C4-2B (cell line): ENCODE results near the gene SEBOX.
A peak's percentile ranks its signal among the peaks of the same experiment; 100 is the strongest.

Source experiments
- H3K27ac ChIP-seq: fragments of 450-650 bp; 2 replicates; pipeline ENCODE4 v1.5.1; 2017
- ZFX ChIP-seq: fragments of 450-650 bp; IDR thresholded peaks from 2 replicates; pipeline ENCODE4 v1.6.1; 2017
- TF ChIP-seq, protein P1 (sequence below): fragments of 450-650 bp; conservative IDR thresholded peaks from 2 replicates; pipeline ENCODE4 v1.5.1; 2017; ENCODE audit warnings: mild to moderate bottlenecking

The SEBOX gene

DNA sequence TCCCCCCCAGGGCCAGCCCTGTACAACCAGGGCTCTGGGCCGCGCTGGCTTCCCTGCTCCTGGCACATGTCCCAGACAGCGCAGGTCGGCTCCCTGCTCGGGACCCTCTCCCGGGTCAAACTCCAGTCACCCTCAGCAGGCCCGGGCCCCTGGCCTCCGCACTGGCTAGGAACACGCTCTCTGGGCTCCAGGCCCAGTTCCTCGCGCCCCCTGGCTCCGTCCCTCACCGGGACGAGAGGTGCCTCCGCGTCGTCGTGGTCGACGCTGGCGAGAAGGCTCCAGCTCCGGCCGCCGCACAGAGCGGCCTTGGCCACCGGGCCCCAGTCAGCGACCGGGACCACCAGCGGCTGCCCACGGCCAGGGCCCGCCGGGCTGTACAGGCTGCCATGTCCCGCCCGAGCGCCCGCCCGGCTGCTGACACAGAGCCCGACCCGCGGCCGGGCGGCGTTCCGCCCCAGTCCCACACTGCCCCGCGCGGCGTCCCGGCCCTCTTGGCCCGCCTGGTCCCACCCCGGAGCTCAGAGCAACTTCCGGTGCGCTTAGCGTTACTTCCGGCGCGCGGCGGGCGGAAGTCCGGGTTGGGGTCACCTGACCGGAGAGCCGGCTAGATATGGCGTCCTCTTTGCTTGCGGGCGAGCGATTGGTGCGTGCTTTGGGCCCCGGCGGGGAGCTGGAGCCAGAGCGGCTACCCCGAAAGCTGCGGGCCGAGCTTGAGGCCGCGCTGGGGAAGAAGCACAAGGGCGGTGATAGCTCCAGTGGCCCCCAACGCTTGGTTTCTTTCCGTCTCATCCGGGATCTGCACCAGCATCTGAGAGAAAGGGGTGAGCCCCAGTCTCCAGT is 7.7 kb downstream of the SEBOX start, which contains the start of gene POLDIP2:
Gene POLDIP2, minus strand, starts transcription at position 467 of the 840 bp plus-strand sequence. Its CDS starts 79 bp downstream, at position 388.
- peak; percentile 86 for TF ChIP-seq ZFX
- TF ChIP-seq, protein P1, sequence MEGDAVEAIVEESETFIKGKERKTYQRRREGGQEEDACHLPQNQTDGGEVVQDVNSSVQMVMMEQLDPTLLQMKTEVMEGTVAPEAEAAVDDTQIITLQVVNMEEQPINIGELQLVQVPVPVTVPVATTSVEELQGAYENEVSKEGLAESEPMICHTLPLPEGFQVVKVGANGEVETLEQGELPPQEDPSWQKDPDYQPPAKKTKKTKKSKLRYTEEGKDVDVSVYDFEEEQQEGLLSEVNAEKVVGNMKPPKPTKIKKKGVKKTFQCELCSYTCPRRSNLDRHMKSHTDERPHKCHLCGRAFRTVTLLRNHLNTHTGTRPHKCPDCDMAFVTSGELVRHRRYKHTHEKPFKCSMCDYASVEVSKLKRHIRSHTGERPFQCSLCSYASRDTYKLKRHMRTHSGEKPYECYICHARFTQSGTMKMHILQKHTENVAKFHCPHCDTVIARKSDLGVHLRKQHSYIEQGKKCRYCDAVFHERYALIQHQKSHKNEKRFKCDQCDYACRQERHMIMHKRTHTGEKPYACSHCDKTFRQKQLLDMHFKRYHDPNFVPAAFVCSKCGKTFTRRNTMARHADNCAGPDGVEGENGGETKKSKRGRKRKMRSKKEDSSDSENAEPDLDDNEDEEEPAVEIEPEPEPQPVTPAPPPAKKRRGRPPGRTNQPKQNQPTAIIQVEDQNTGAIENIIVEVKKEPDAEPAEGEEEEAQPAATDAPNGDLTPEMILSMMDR, result no peak
- H3K27ac ChIP-seq, result peak within 1 kb of the TSS; percentile 98

DNA sequence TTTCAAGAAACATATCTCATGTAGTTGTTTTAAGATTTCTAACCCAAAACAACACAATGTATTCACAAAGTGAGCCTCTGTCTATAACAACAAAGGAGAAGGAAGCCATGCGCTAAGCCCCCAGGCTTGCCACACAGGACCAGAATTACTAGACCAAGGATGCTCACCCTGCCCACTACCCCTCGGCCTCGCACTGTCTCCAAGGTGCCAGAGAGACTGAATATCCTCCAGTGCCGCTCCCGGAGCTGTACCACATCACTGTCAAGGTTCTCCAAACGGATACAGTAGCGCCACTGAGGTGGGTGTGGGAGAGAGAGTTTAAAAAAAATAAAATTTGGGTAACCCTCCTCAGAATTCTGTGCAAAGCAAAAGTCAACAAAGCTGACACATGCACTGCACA is 14.7 kb downstream of the SEBOX start:
- TF ChIP-seq ZFX, result no peak
- TF ChIP-seq, protein P1, result no peak
- no peak overlapping the region for H3K27ac ChIP-seq

DNA sequence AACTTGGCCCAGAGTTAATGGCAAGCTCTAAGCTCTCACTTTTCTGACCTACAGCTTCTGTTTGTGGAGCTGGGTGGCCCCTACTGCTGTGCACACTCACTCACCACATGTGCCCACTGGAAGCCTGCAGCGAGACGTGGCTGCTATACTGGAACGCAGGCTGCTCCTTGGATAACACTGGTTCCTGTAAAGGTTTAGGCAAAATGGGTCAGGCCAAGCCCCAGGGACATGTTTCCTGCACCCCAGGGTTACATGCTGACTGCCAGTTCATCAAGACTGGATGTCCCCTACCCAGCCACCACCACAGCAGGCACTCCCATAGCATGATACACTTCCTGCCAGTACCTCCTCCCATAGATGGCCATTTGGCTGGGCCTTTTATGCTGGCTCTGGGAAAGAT is 16.0 kb downstream of the SEBOX start:
- TF ChIP-seq, protein P1, result no peak
- TF ChIP-seq ZFX, result no peak
- H3K27ac ChIP-seq, result no peak overlapping the region

DNA sequence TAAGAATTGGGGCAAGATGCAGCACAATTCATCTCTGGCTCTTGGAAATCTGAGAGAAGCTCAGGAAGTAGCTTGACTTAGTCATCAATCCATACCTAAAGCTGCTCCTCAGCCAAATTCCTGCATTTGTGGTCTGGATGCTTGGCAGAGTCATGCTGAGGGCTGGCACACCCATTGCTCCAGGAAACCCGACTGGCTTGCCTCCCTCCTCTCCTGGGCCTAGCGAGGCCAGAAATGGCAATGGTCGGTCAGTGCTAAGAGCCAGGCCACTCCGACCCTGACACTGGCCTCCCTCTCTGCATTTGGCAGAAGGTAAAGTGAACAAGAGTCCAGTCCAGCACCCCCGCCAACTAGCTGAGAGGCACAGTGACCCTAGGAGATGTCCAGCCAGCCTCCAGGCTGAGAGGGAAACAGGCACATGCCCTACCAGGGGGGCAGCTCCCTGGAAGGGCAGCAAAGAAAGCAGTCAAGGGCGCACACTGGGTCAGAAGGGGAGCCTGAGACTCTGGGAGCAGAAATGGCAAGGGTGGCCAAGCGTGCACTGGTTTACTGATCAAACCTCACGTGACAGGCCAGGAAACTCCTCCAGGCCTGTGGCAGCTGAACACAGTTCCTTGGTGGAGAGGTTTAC is 17.6 kb downstream of the SEBOX start:
- TF ChIP-seq, protein P1, result no peak; the same call in 1 of the 2 replicates
- TF ChIP-seq ZFX, result no peak
- H3K27ac ChIP-seq, result peak overlapping the region; percentile 15

DNA sequence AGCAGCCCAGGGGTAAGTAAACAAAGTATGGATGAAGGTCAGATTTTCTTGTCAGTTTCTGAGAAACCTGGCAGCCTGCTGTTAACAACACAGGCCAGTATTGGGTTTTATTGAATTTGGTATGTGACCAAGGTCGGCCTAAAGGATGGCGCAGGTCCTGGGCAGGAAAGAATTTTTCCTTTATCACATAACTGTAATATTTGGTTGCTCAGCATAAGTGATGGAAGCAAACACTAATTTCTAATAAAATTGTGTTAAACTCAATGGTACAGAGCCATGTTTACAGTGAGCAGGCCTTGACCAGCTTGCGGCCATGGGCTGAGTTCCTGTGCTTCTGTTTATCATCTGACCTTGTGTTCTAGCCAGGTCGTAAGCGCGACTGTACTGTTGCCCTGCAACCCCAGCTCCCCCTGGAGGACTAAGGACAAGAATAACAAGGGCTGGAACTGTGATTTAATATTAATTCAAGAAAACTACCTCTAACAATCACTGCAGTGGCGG is 18.2 kb downstream of the SEBOX start:
- H3K27ac ChIP-seq, result peak overlapping the region; percentile 15
- TF ChIP-seq ZFX, result no peak
- TF ChIP-seq, protein P1, result no peak; the same call in 1 of the 2 replicates

DNA sequence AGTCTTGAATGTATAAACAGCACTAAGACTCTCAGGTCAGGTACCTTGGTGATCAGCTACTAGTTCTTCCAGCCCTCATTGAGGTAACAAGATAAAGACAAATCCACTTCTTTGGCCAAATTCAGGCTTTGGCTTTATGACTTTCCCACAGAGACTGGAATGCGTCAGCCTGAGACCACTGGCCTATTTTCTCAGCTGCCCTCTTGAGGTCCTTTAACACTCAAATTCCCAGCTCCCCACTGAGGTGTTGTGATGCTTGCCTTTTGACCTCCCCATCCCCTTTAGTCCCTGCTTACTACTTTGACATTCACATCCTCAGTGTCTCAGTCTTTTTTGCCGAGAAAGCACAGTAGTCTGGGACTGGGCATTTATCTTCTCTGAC is 18.8 kb downstream of the SEBOX start:
- H3K27ac ChIP-seq, result no peak overlapping the region; the same call in 1 of the 2 replicates
- TF ChIP-seq, protein P1, result no peak
- no peak for TF ChIP-seq ZFX
